Kidney (tissue), 22 donors: ENCODE results near the gene TRAF1. TPM values are rescaled to one million over a fixed set of nuclear protein-coding genes. Genes with fewer than 3 reads are reported as not detected.

Source experiments
- DNase-seq, 5 donors: peaks; one replicate each; pipeline ENCODE4 v3.0.0-alpha.2; 2013 to 2020
- FAIRE-seq: peaks from 2 replicates; lab custom pipeline; 2012; peaks lifted over from hg19 to GRCh38; lab: Jason Lieb, UNC
- H3K27ac ChIP-seq, 2 donors: one replicate each; pipeline ENCODE4 v1.7.0; 2013; ENCODE audit warnings: low read depth in 2 of 2, low read length in 2 of 2, inconsistent platforms in 1 of 2
- H3K27me3 ChIP-seq: one replicate; pipeline ENCODE4 v1.7.1; 2013; ENCODE audit warnings: low read length, inconsistent platforms; ENCODE audit not compliant: control insufficient read depth, insufficient read depth
- H3K36me3 ChIP-seq, 3 donors: one replicate each; pipeline versions ENCODE4 v1.7.0 to v1.7.1; 2013; ENCODE audit warnings: low read length in 3 of 3, control low read depth in 1 of 3, inconsistent platforms in 1 of 3; ENCODE audit not compliant: insufficient read depth in 3 of 3, control insufficient read depth in 2 of 3
- H3K4me1 ChIP-seq, 3 donors: one replicate each; pipeline versions ENCODE4 v1.7.0 to v1.7.1; 2013; ENCODE audit warnings: low read length in 3 of 3, inconsistent platforms in 1 of 3, low read depth in 1 of 3; ENCODE audit not compliant: control insufficient read depth in 2 of 3, insufficient read depth in 2 of 3
- H3K4me3 ChIP-seq, 3 donors: one replicate each; pipeline versions ENCODE4 v1.7.0 to v1.8.1; 2013; ENCODE audit warnings: low read length in 3 of 3, control low read depth in 1 of 3, inconsistent platforms in 1 of 3
- H3K9ac ChIP-seq, 3 donors: one replicate each; pipeline versions ENCODE4 v1.7.0 to v1.7.1; 2013; ENCODE audit warnings: low read length in 3 of 3, control low read depth in 1 of 3, inconsistent platforms in 1 of 3
- H3K9me3 ChIP-seq, 3 donors: one replicate each; pipeline versions ENCODE4 v1.7.0 to v1.7.1; 2013; ENCODE audit warnings: low read length in 3 of 3, control low read depth in 1 of 3, inconsistent platforms in 1 of 3; ENCODE audit not compliant: control insufficient read depth in 2 of 3, insufficient read depth in 1 of 3
- intact Hi-C: fragments of 100-400 bp; cut with DNase I; formaldehyde crosslinking; loops from one replicate; pipeline ENCODE4 v1.11.1; 2022
- long read RNA-seq, 10 donors: library from polyadenylated mRNA in 1 of 10; unstranded in 1 of 10; transcript quantifications; one replicate each; pipeline ENCODE4 v2.0.0 and lab custom pipeline, GENCODE V29; 2021 to 2026
- polyA plus RNA-seq: library from polyadenylated mRNA; stranded (reverse); fragments of 350-450 nt; fragmentation: Illumina TruSeq; extraction: RNeasy Lipid Tissue Mini Kit (QIAGEN cat#74804); gene quantifications from one replicate; pipeline ENCODE4 v1.2.3, GENCODE V29; 2014; ENCODE audit warnings: low read depth, low replicate concordance; ENCODE audit not compliant: insufficient read depth
- total RNA-seq: library from RNA; stranded (reverse); fragmentation: NEBNext Ultra II Directional; extraction: Animal tissue kit (Norgen Biotek cat#: 25700); gene quantifications from one replicate; pipeline ENCODE4 v1.2.1, GENCODE V29; 2021
- TF ChIP-seq, protein P1 (sequence below): IDR thresholded peaks from 3 replicates; pipeline ENCODE4 v1.5.1; 2012; ENCODE audit warnings: mild to moderate bottlenecking, moderate library complexity, borderline replicate concordance; ENCODE audit not compliant: insufficient read depth; ENCODE audit errors: extremely low read depth
- donor health status: control.
- donor health status: control.
- donor health status: control.
- donor health status: control.
- donor health status: control.
- donor health status: DM: yes; HTN: yes; CAD: no.
- donor health status: Normal renal cell carcinoma (clear cell type).

Gene TRAF1, protein sequence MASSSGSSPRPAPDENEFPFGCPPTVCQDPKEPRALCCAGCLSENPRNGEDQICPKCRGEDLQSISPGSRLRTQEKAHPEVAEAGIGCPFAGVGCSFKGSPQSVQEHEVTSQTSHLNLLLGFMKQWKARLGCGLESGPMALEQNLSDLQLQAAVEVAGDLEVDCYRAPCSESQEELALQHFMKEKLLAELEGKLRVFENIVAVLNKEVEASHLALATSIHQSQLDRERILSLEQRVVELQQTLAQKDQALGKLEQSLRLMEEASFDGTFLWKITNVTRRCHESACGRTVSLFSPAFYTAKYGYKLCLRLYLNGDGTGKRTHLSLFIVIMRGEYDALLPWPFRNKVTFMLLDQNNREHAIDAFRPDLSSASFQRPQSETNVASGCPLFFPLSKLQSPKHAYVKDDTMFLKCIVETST
- 10.9 TPM for total RNA-seq
- polyA plus RNA-seq = 3.1 TPM
- long read RNA-seq, donor 1 = 0 reads
- long read RNA-seq, donor 2 = 0 reads
- long read RNA-seq, donor 3 = 0 reads
- long read RNA-seq, donor 4 = 0 reads
- long read RNA-seq, donor 5 = 0 reads
- long read RNA-seq, donor 6, full-length matches to known transcripts = 1 of 1 reads
- long read RNA-seq, donor 6, partial matches to known transcripts = 0 of 1 reads
- long read RNA-seq, donor 6, other reads (novel, unspliced or antisense) = 0 of 1 reads
- long read RNA-seq, donor 7, full-length matches to known transcripts = 3 of 10 reads
- long read RNA-seq, donor 7, partial matches to known transcripts = 5 of 10 reads
- long read RNA-seq, donor 7, other reads (novel, unspliced or antisense) = 2 of 10 reads
- long read RNA-seq, donor 8 = 0 reads
- long read RNA-seq, donor 9 = 0 reads
- long read RNA-seq, donor 10 = 0 reads

DNA sequence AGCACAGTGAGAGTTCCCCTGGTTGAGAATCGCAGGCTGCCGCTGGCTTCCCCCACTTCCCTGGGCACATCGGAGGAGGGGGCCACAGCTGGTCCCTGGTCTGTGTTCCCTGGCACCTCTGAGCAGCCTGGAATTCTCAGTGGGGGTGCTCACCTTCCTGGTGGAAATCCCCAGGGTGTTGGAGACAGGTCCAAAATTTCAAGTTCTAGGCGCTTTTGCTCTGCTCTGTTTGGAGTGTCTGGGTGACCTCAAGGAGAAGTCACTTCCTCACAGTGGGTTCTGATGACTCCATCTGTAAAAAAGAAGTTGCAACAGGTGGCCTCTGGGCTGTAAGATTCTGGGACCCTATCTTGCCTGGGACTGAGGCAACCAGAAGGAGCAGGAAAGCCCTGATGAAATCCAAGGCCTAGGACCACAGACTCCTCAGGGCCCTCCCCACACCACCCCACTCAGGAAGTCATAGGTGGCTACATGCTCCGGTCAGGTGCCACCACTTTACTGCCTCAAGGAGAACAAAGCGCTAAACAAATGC is at the start of gene TRAF1:
Gene TRAF1, minus strand, starts transcription at position 400 of the 532 bp plus-strand sequence. CDS start 721 bp downstream, outside the sequence.
- intact Hi-C loops = no loop called here
- FAIRE-seq = no peak

DNA sequence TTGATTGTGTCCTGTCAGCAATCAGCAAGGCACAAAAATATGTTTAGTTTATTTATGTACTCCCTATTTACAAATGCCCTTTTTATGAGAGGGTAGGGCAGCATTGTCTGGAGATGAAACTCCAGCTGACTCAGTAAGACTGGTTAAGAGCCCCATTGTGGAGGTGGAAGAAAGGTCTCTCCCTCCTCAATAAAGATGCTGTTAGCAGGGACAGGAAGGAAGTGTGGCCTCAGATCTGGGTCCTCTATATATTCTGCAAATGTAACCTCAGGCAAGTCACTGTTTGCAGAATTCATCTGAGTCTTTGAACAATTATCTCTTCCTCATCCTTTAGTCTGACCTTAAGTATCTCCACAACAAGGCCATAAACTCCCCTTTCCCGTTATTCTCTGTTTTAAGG is 48.3 kb upstream of the TRAF1 start:
- no peaks in the 10 kb centered on the region for H3K4me1 ChIP-seq
- H3K9ac ChIP-seq = no peak overlapping the region
- intact Hi-C loops = no loop called here
- no peaks in the 10 kb centered on the region for H3K9me3 ChIP-seq
- H3K27me3 ChIP-seq = no peaks in the 10 kb centered on the region
- FAIRE-seq (no peak), DNase-seq (no peak)
- TF ChIP-seq, protein P1, sequence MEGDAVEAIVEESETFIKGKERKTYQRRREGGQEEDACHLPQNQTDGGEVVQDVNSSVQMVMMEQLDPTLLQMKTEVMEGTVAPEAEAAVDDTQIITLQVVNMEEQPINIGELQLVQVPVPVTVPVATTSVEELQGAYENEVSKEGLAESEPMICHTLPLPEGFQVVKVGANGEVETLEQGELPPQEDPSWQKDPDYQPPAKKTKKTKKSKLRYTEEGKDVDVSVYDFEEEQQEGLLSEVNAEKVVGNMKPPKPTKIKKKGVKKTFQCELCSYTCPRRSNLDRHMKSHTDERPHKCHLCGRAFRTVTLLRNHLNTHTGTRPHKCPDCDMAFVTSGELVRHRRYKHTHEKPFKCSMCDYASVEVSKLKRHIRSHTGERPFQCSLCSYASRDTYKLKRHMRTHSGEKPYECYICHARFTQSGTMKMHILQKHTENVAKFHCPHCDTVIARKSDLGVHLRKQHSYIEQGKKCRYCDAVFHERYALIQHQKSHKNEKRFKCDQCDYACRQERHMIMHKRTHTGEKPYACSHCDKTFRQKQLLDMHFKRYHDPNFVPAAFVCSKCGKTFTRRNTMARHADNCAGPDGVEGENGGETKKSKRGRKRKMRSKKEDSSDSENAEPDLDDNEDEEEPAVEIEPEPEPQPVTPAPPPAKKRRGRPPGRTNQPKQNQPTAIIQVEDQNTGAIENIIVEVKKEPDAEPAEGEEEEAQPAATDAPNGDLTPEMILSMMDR = no peak
- no peak overlapping the region for H3K4me3 ChIP-seq
- no peak overlapping the region for H3K27ac ChIP-seq
- no peaks in the 10 kb centered on the region for H3K36me3 ChIP-seq

More for the DNA sequence above, at the start of gene TRAF1:
- Histone ChIP-seq H3K9me3 (no peaks in the 10 kb centered on the region), H3K27me3 (no peaks in the 10 kb centered on the region), H3K27ac (peak within 1 kb of the TSS; percentile 18 to 52), H3K4me3 (no peak within 1 kb of the TSS), H3K4me1 (peaks cover 0 to 4% (median 0%) of the 10 kb centered on the region in 3 donors), H3K36me3 (no peaks in the 10 kb centered on the region), H3K9ac (no peak within 1 kb of the TSS)
- TF ChIP-seq, protein P1 = no peak
- DNase-seq = no peak

DNA sequence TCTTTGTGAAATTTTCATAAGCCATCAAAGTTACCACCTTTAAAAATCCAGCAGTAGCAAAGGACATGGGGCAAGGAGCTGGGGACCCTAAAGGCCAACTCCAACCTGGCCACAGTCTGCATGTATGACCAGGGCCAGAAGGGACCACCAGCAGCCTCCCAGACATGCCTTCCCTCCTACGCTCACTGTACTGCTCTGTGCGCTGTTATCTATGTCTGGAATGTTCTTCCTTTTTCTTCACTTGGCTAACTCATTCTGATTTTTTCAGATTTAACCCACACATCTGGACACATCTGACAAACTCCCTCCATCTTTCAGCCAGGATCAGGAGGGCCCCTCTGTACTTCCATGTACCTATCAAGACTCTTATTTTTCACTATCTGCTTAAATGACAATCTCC is 47.6 kb upstream of the TRAF1 start:
- DNase-seq (no peak), FAIRE-seq (no peak)
- no peak overlapping the region for H3K27ac ChIP-seq
- intact Hi-C loops = no loop called here
- H3K9ac ChIP-seq = no peak overlapping the region
- no peaks in the 10 kb centered on the region for H3K9me3 ChIP-seq
- H3K36me3 ChIP-seq = no peaks in the 10 kb centered on the region
- no peak overlapping the region for H3K4me3 ChIP-seq
- no peaks in the 10 kb centered on the region for H3K4me1 ChIP-seq
- TF ChIP-seq, protein P1 = no peak
- no peaks in the 10 kb centered on the region for H3K27me3 ChIP-seq
